COLO668 (cell line): ENCODE results near the gene ATP8A1.

ENCODE experiments used
- DNase-seq: peaks from one replicate; lab custom pipeline; 2025; ENCODE audit not compliant: unreplicated experiment; lab: John Stamatoyannopoulos, UW

Gene ATP8A1

GRCh38 chr4:42627885-42628646 lies 28.8 kb downstream of the ATP8A1 start:
- no peak for DNase-seq

- no peak for DNase-seq
Observed at GRCh38 chr4:42626629-42627146, 30.2 kb downstream of the ATP8A1 start.

GRCh38 chr4:42625329-42625728 lies 31.6 kb downstream of the ATP8A1 start:
- DNase-seq, result no peak

GRCh38 chr4:42624551-42624950 lies 32.4 kb downstream of the ATP8A1 start:
- DNase-seq, result no peak

- DNase-seq, result no peak
Observed at GRCh38 chr4:42618023-42618422, 38.9 kb downstream of the ATP8A1 start.

- DNase-seq, result no peak
Observed at GRCh38 chr4:42617030-42617429, 39.9 kb downstream of the ATP8A1 start.

GRCh38 chr4:42616572-42616971 lies 40.3 kb downstream of the ATP8A1 start:
- DNase-seq, result no peak

GRCh38 chr4:42615131-42615763 lies 41.7 kb downstream of the ATP8A1 start:
- no peak for DNase-seq

GRCh38 chr4:42612898-42613297 lies 44.0 kb downstream of the ATP8A1 start:
- DNase-seq, result no peak

- DNase-seq, result no peak
Observed at GRCh38 chr4:42610941-42611340, 46.0 kb downstream of the ATP8A1 start.

GRCh38 chr4:42609051-42609450 lies 47.9 kb downstream of the ATP8A1 start:
- no peak for DNase-seq

- no peak for DNase-seq
Observed at GRCh38 chr4:42608551-42608950, 48.4 kb downstream of the ATP8A1 start.

- DNase-seq, result no peak
Observed at GRCh38 chr4:42607011-42607726, 49.7 kb downstream of the ATP8A1 start.

- no peak for DNase-seq
Observed at GRCh38 chr4:42605264-42605663, 51.6 kb downstream of the ATP8A1 start.

- no peak for DNase-seq
Observed at GRCh38 chr4:42603862-42604261, 53.0 kb downstream of the ATP8A1 start.

- no peak for DNase-seq
Observed at GRCh38 chr4:42600578-42600977, 56.3 kb downstream of the ATP8A1 start.

- DNase-seq, result no peak
Observed at GRCh38 chr4:42596918-42597317, 60.0 kb downstream of the ATP8A1 start.

- DNase-seq, result no peak
Observed at GRCh38 chr4:42594888-42595287, 62.0 kb downstream of the ATP8A1 start.

GRCh38 chr4:42588909-42589308 lies 68.0 kb downstream of the ATP8A1 start:
- DNase-seq, result no peak

GRCh38 chr4:42586775-42587174 lies 70.1 kb downstream of the ATP8A1 start:
- no peak for DNase-seq

GRCh38 chr4:42579903-42580302 lies 77.0 kb downstream of the ATP8A1 start:
- DNase-seq, result no peak

GRCh38 chr4:42578187-42578586 lies 78.7 kb downstream of the ATP8A1 start:
- DNase-seq, result no peak
